HG03039 (cell line): ENCODE data around the gene GHRHR.

Experiments used
- ATAC-seq: cut with Tn5 transposase; IDR thresholded peaks from one replicate; pipeline ENCODE4 v1.9.1; 2021; ENCODE audit warnings: mild to moderate bottlenecking, moderate library complexity; ENCODE audit not compliant: unreplicated experiment

The GHRHR gene

GRCh38 chr7:30965883-30966282 is 2.1 kb downstream of the GHRHR start:
- ATAC-seq: no peak

- no peak for ATAC-seq
Observed at GRCh38 chr7:30968294-30968693, 4.5 kb downstream of the GHRHR start.

- ATAC-seq: no peak
Observed at GRCh38 chr7:30968747-30969603, 5.2 kb downstream of the GHRHR start.

- ATAC-seq: no peak
Observed at GRCh38 chr7:30969604-30969970, 5.8 kb downstream of the GHRHR start.

- ATAC-seq: no peak
Observed at GRCh38 chr7:30970074-30970473, 6.3 kb downstream of the GHRHR start.

- no peak for ATAC-seq
Observed at GRCh38 chr7:30970594-30971094, 6.9 kb downstream of the GHRHR start.

GRCh38 chr7:30971440-30971839 is 7.7 kb downstream of the GHRHR start:
- ATAC-seq: no peak

GRCh38 chr7:30971840-30972563 is 8.2 kb downstream of the GHRHR start:
- ATAC-seq: no peak

- no peak for ATAC-seq
Observed at GRCh38 chr7:30973292-30973691, 9.5 kb downstream of the GHRHR start.

GRCh38 chr7:30973791-30974604 is 10.2 kb downstream of the GHRHR start:
- ATAC-seq: no peak

- ATAC-seq: peak; percentile 98
Observed at GRCh38 chr7:30974605-30975255, 11.0 kb downstream of the GHRHR start.

GRCh38 chr7:30975256-30975899 is 11.6 kb downstream of the GHRHR start:
- no peak for ATAC-seq

- no peak for ATAC-seq
Observed at GRCh38 chr7:30976381-30976780, 12.6 kb downstream of the GHRHR start.

- ATAC-seq: no peak
Observed at GRCh38 chr7:30977222-30977621, 13.5 kb downstream of the GHRHR start.

GRCh38 chr7:30977896-30978564 is 14.3 kb downstream of the GHRHR start:
- no peak for ATAC-seq

- ATAC-seq: no peak
Observed at GRCh38 chr7:30979027-30979426, 15.3 kb downstream of the GHRHR start.

GRCh38 chr7:30980194-30980593 is 16.4 kb downstream of the GHRHR start:
- no peak for ATAC-seq

- no peak for ATAC-seq
Observed at GRCh38 chr7:30980751-30981150, 17.0 kb downstream of the GHRHR start.

- no peak for ATAC-seq
Observed at GRCh38 chr7:30983042-30983913, 19.5 kb downstream of the GHRHR start.
